IPS-11a (cell line): ENCODE data around the gene GRN.
"Not testable (repeated sequence)": the region's sequence is repeated elsewhere in the genome, so short reads cannot be mapped to it uniquely, and the experiment has no call there.

Experiments used
- H3K4me3 ChIP-seq: one replicate; pipeline ENCODE4 v1.5.1; 2013; ENCODE audit warnings: low read depth, low read length, control low read depth

Gene GRN

DNA sequence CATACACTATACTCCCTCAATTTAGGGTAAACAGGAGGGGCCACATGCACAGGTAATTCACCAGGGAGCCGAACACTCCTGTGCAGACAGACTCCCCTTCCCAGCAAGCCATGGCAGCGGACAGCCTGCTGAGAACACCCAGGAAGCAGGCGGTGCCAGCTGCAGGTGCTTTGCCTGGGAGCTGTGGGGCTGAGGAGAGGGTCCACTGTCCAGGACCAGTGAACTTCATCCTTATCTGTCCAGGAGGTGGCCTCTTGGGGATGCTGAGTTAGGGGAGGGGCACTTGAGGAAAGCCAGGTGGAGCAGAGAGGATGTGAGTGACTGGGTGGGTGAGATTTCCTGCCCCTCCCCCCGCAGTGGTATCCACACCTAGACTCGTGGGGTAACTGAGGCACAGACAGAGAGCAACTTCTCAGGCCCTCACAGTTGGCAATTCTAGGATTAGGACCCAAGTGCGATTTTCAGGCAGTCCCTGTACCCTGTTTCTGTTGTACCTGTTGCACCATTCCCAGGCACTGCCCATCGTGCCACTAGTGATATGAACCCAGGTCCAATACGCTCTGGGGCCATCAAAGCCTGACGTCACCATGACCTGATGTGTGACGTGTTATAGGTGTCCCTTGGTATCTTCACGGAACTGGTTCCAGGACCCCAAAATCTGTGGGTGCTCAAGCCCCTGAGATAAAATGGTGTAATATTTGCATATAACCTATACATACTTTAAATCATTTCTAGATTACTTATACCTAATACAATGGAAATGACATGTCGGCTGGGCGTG lies 1.2 kb downstream of the GRN start:
- no peak overlapping the region for H3K4me3 ChIP-seq

DNA sequence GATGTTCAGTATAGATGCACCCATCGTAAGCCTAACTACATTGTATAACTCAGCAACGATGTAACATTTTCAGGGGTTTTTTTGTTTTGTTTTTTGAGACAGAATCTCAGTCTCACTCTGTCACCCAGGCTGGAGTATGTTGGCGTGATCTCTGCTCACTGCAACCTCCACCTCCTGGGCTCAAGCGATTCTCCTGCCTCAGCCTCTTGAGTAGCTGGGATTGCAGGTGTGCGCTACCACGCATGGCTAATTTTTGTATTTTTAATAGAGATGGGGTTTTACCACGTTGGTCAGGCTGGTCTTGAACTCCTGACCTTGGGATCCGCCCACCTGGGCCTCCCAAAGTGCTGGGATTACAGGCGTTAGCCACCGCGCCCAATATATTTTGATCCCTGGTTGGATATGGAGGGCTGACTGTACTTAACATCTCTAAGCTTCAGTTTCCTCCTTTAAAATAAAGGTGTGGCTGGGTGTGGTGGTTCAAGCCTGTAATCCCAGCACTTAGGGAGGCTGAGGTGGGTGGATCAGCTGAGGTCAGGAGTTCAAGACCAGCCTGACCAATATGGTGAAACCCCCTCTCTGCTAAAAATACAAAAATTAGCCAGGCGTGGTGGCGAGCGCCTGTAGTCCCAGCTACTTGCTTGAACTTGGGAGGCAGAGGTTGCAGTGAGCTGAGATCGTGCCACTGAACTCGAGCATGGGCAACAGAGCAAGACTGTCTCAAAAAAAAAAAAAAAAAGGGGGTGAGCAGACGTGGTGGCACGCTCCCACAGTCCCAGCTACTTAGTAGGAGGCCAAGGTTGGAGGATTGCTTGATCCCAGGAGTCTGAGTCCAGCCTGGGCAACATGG lies 2.3 kb downstream of the GRN start:
- H3K4me3 ChIP-seq = not testable (repeated sequence)

DNA sequence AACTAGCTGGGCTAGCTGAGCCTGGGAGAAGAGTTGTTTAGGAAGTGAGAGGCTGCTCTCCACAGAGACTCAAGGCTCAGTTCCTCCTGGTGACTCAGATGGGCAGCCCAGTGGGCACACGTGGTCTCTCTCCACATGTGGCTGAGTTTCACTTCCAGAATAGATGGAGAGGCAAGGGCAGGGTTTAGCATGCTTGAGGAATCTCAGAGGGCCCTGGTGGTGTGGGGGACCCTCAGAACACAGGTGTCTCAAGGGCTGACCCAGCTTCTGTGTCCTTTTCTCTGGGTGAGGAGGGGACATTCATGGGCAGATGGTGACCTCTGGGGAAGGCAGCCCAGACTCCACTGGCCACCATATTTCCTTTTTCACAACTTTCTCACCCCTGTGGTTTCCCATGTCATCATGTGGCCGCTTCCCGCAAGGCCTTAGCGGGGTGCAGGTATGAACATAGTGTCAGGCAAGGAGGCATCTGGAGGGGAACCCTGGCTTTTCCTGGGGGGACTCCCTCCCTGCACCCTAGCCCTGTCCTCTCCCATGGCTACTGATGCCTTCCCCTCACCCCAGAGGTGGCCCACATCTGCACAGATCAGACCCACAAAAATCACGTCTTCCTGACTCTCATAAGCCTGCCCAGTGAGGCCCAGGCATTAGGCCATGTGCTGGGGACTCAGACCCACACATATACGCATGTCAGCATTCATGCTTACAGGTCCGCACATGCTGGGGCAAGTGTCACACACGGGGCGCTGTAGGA lies 3.3 kb downstream of the GRN start:
- no peak overlapping the region for H3K4me3 ChIP-seq

DNA sequence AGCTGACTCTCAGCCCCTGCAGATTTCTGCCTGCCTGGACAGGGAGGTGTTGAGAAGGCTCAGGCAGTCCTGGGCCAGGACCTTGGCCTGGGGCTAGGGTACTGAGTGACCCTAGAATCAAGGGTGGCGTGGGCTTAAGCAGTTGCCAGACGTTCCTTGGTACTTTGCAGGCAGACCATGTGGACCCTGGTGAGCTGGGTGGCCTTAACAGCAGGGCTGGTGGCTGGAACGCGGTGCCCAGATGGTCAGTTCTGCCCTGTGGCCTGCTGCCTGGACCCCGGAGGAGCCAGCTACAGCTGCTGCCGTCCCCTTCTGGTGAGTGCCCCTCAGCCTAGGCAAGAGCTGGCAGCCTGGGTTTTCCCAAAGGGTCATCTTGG lies 3.9 kb downstream of the GRN start:
- no peak overlapping the region for H3K4me3 ChIP-seq

DNA sequence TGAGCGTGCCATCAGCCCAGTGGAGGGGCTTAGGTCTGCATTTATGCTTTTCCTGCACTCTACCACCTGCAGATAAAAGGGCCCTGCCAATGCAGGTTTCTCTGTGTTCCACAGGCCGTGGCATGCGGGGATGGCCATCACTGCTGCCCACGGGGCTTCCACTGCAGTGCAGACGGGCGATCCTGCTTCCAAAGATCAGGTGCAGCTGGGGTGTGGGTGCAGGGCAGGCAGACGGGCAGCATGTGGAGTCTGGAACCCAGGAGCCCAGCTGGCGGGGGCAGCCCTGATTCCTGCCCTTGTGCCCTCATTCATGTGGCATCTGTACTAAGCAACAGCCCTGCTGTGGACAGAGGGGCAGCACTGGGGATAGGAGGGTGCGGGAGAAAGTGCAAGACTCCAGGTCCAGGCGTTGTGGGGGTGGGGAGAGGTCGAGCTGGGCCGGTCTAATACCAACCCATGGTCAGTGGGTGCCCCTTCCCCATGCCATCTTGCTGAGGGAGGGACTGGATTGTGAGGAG lies 4.5 kb downstream of the GRN start:
- no peak overlapping the region for H3K4me3 ChIP-seq

DNA sequence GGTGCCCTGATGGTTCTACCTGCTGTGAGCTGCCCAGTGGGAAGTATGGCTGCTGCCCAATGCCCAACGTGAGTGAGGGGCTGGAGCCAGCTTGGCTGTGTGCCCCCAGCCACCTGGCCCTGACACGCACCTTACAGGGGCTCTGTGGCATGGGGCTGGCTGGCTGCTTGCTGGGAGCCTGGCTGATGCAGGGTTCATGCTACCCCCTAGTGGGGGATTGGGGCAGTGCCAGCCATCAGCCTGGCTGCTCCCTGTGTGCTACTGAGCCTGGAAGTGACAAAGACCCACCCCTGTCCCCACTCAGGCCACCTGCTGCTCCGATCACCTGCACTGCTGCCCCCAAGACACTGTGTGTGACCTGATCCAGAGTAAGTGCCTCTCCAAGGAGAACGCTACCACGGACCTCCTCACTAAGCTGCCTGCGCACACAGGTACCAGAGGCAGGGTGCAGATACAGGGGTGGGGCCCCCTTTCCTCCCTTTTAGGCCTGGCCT lies 5.7 kb downstream of the GRN start:
- H3K4me3 ChIP-seq = no peak overlapping the region

DNA sequence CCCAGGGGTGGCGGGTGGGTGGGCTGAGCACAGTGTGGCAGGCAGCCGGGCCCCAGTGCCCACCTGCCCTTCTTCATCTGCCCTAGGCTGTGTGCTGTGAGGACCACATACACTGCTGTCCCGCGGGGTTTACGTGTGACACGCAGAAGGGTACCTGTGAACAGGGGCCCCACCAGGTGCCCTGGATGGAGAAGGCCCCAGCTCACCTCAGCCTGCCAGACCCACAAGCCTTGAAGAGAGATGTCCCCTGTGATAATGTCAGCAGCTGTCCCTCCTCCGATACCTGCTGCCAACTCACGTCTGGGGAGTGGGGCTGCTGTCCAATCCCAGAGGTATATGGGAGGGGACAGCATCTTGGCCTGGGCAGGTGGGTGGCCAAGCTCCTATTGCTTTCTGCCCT lies 6.4 kb downstream of the GRN start:
- H3K4me3 ChIP-seq = no peak overlapping the region

DNA sequence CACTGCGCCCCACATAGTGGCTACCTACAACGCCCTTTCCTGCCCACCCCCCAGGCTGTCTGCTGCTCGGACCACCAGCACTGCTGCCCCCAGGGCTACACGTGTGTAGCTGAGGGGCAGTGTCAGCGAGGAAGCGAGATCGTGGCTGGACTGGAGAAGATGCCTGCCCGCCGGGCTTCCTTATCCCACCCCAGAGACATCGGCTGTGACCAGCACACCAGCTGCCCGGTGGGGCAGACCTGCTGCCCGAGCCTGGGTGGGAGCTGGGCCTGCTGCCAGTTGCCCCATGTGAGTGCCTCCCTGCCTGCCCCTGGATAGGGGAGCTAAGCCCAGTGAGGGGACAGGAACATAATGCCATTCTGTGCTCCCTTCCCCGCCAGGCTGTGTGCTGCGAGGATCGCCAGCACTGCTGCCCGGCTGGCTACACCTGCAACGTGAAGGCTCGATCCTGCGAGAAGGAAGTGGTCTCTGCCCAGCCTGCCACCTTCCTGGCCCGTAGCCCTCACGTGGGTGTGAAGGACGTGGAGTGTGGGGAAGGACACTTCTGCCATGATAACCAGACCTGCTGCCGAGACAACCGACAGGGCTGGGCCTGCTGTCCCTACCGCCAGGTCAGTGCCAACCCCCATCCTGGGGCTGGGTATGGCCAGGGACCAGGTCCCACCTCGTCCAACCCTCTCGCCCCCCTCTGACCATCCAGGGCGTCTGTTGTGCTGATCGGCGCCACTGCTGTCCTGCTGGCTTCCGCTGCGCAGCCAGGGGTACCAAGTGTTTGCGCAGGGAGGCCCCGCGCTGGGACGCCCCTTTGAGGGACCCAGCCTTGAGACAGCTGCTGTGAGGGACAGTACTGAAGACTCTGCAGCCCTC lies 7.1 kb downstream of the GRN start:
- H3K4me3 ChIP-seq = no peak overlapping the region

DNA sequence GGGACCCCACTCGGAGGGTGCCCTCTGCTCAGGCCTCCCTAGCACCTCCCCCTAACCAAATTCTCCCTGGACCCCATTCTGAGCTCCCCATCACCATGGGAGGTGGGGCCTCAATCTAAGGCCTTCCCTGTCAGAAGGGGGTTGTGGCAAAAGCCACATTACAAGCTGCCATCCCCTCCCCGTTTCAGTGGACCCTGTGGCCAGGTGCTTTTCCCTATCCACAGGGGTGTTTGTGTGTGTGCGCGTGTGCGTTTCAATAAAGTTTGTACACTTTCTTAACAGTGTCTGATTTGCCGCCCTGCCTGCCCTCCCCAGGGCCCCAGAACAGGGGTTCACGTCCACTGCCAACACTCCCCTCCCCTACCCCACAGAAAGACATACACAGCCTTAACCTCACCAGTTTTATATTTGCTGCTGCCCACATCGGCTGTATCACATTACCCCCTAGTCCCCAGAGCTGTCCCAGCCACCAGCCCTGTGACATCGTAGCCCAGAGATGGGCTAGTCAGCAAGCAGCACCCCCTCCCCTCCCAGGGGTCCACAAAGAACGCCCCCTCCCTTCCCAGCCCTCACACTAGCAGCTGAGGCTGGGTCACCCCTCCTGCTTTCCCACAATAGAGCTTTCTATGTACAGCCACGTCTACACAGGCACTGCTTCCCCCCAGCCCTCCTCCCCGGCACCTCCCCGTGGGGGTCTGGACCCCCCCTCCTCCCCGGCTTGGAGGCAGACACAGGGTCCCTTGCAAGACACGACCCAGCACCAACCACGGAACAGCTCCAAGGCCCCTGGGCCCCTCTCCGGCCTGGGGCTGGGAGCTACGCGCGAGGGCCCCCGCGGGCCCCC lies 7.9 kb downstream of the GRN start:
- peak overlapping the region; percentile 10 for H3K4me3 ChIP-seq

DNA sequence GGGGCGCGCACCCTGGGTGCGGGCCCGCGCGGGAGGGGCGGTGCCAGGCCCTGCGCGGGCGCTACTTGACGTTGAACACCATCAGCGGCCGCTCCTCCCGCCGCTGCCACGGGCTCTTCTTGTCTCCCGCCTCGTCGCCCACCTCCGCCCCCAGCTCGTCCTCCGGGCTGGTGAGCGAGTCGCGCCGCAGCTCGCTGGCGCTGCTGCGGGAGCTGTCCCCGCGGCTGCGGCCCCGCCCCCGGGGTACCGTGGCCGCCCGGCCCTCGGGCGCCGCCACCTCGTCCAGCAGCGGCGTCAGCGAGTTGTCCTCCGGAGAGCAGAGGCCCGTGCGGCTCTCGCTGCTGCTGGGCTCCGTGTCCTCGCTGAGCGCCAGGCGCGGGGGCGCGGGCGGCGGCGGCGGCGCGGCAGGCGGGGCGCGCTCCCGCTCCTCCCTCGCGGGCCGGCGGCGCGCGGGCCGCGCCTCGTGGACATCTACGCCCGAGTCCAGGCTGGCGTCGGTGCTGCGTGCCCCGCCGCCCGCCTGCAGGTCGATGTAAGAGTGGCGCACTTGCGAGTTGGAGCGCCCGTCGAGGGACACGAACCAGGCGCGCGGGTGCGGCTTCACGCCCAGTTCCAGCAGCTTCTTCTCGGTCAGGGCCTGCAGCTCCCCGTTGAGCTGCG lies 8.7 kb downstream of the GRN start:
- peak overlapping the region; percentile 33 for H3K4me3 ChIP-seq

DNA sequence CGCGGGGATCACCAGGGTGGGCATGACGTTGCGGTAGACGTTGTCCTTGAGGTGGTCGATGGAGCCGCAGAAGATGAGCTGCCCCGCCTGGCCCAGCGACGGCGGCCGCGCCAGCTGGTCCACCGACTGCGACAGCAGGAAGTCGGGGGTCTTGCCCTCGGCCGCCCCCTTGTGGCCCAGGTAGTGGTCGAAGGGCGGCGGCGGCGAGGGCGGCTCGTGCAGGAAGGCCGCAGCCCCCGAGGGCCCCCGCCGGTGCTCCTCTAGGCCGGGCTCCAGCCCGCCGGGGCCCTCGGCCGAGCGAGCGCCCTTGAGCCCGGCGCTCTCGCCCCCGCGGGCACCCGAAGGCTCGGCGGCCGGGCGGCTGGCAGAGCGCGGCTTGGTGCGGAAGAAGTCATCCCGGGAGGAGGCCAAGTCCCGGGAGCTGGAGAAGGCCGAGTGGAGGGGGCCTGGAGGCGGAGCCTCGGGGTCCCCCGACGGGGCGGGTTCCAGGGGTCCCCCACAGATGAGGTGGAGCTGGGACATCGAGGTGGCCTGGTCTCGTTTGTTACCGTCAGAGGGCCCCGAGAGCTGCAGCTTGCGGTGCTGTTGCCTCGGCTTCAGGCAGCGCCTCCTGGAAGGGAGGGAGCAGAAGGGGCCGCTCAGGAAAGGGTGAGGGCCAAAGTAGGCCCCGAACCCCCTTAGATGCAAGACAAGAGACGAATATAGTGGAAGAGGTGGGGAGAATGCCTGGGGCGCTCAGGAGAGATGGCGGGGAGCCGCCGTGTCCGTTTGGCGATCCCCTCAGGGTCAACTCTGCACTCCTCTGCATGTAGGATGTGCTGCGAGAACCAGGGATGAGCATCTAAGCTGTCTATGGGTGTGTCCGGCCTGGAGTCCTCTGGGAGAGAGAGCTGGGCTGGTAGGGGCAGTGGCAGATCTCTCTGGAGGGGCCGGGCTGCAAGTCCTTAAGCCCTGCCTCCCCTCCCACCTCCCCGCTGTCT lies 9.8 kb downstream of the GRN start:
- peak overlapping the region; percentile 4 for H3K4me3 ChIP-seq

DNA sequence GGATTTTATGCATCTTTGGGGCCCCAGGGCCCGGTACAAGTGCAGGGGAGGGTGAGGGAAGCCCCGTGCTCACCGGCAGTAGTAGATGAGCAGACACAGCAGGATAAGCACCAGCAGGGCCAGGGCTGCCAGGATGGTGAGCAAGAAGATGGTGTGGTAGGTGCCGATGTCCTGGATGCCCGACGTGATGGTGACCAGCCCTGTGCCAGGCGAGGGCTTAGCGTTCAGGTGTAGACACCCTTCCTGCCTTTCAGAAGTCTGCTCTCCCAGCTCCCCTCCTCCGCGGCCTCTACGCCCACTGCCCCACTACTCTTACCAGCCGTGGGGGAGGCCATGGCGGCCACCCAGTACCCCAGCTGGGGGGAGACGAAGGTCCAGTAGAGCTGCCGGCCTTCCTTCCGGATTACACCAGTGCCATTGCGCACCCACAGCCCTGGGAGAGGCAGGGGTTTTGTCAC lies 10.6 kb downstream of the GRN start:
- no peak overlapping the region for H3K4me3 ChIP-seq

DNA sequence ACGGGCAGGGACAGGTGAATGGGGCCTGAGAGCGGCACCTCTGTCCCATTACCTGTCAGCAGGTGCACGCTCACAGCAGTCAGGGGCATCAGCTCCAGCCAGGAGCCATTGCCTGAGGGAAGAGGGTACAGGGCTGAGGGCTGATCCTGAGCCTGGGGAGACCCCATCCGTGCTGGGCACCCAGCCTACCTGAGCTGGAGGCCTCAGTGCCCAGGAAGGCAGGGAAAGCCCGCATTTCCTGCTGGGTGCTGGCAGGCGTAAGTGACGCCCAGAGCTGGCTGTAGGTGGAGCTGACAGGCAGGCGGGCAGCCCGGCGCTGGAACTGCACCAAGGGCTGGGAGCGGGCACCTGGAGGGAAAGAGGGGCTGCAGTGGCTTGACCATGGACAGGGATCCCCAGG lies 11.1 kb downstream of the GRN start:
- no peak overlapping the region for H3K4me3 ChIP-seq

DNA sequence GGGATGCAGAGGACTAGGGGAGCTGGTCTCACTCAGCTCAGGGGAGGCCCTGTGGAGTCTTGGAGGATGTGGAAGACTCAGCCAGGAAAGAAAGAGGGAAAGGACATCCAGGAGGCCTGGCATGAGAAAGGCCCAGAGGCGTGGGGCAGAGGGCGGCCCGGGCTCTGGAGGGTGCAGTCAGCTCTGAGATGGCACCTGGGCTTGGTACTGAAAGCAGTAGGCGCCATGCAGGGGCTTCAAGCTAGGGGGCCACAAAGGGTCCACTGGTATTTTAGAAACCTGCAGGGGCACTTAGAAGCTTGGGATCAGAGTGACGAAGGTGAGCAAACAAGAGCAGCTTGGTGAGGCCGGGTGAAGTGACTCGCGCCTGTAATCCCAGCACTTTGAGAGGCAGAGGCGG lies 13.0 kb downstream of the GRN start:
- no peak overlapping the region for H3K4me3 ChIP-seq

DNA sequence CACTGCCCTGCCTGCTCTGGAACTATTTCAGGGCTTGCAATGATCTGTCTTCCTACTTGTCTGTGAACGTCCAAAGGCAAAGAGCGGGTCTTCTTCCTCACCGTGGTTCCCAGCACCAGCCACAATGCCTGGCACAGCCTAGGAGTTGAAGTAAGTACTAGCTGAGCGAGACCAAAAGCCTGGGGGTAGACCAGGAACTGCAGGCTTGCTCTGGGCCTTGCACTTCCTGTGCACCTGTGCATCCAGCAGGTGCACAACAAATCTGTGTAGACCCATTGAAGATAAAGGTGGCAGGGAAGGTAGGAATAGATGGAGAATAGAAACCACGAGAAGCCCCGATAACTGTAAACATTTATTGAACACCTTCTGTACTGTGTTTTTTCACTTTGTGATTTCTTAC lies 13.9 kb downstream of the GRN start:
- no peak overlapping the region for H3K4me3 ChIP-seq

DNA sequence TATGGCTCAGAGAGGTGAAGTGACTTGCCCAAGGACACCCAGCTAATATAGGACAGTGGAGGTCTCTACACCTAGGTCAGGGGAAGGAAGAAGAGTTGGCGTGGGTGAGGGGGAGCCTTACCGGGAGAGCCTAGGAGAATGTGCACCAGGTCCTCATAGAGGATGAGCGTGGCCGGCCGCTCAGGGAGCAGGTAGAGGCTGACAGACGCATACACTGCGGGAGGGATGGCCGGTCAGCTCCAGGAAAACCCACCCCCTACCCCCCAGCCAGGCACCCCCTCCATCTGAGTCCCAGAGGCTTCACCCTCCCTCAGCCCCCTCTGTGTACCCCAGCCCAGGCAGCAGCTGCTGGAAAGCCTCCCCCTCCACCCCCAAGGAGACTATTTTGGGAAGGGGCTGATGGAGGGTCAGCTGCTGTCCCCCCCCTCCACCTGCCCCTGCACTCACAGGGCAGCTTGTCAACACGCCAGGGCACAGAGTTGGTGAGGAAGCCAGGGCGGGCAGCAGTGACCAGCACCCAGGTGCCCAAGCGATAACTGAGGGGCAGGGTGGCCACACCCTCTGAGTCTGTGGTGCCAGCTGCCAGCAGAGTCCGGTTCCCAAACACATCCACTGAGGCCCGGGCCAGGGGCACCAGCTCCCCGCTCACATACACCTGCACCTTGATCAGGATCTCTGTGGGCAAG lies 14.5 kb downstream of the GRN start:
- H3K4me3 ChIP-seq = no peak overlapping the region

DNA sequence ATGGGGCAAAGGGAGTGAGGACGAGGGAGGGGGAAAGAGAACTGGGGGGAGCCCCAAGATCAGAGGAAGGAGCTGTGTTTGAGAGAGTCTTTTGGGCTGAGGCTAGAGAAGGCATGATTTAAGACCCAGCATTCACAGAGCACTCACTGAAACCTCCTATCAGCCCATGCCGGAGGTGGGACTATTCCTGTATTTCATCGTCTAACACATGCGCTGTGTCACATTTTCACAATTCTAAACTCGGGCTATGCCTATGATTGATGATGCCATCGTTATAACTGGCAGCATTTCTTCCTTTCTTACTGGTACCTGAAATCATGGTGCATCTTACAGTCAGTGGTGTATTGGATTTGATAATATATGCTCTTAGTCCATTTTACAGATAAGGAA lies 15.0 kb downstream of the GRN start:
- no peak overlapping the region for H3K4me3 ChIP-seq
